Retinal pigment epithelial cell (primary cell): ENCODE results near the gene DAAM2.

Source experiments
- DNase-seq: peaks from one replicate; pipeline ENCODE4 v3.0.0-alpha.2; 2010; ENCODE audit warnings: low read depth
- H3K4me3 ChIP-seq: 2 replicates; pipeline ENCODE4 v1.5.1; 2011; ENCODE audit warnings: mild to moderate bottlenecking, low read length, control low read depth, moderate library complexity
- CTCF ChIP-seq: conservative IDR thresholded peaks from 2 replicates; pipeline ENCODE4 v1.5.1; 2011; ENCODE audit warnings: low read depth, low read length, control low read depth, inconsistent platforms

DAAM2 gene

GRCh38 chr6:39898625-39899024 is 106.4 kb downstream of the DAAM2 start:
- DNase-seq: no peak
- H3K4me3 ChIP-seq: no peak overlapping the region
- no peak for TF ChIP-seq CTCF

- no peak overlapping the region for H3K4me3 ChIP-seq
- no peak for TF ChIP-seq CTCF
- DNase-seq: no peak
Observed at GRCh38 chr6:39899554-39900295, 107.5 kb downstream of the DAAM2 start.

- no peak for TF ChIP-seq CTCF
- no peak overlapping the region for H3K4me3 ChIP-seq
- no peak for DNase-seq
Observed at GRCh38 chr6:39901116-39901655, 109.0 kb downstream of the DAAM2 start.

- DNase-seq: no peak
- no peak for TF ChIP-seq CTCF
- no peak overlapping the region for H3K4me3 ChIP-seq
Observed at GRCh38 chr6:39901670-39902069, 109.5 kb downstream of the DAAM2 start.

GRCh38 chr6:39902136-39902535 is 110.0 kb downstream of the DAAM2 start:
- no peak for DNase-seq
- H3K4me3 ChIP-seq: no peak overlapping the region
- no peak for TF ChIP-seq CTCF

GRCh38 chr6:39902786-39903465 is 110.8 kb downstream of the DAAM2 start:
- no peak for TF ChIP-seq CTCF
- no peak overlapping the region for H3K4me3 ChIP-seq
- DNase-seq: no peak
